A673 (cell line): Measurements from ENCODE around the gene NNMT.

Experiments
- CTCF ChIP-seq: fragments of 300-800, 200-600 bp; sonication (generic); conservative IDR thresholded peaks from 2 replicates; pipeline ENCODE4 v1.5.1; 2017; ENCODE audit warnings: low read depth, mild to moderate bottlenecking, antibody characterized with exemption, low read length, moderate library complexity, mixed read lengths
- EZH2 ChIP-seq: fragments of 200-600 bp; sonication (generic); IDR thresholded peaks from 2 replicates; pipeline ENCODE4 v1.6.1; 2017; ENCODE audit warnings: borderline replicate concordance, low read depth, mild to moderate bottlenecking, mixed read lengths, antibody characterized with exemption, low read length; ENCODE audit not compliant: poor library complexity, severe bottlenecking

GRCh38 chr11:114269498-114269897 lies 26.7 kb upstream of the NNMT start:
- TF ChIP-seq EZH2 (no peak), CTCF (no peak)
